GM21825 (cell line): Measurements from ENCODE around the gene HIVEP2.

Source experiments
- ATAC-seq: cut with Tn5 transposase; IDR thresholded peaks from one replicate; pipeline ENCODE4 v1.9.1; 2021; ENCODE audit warnings: mild to moderate bottlenecking, moderate library complexity; ENCODE audit not compliant: unreplicated experiment

Gene HIVEP2

GRCh38 chr6:142716097-142716496, 228.9 kb downstream of the HIVEP2 start:
- no peak for ATAC-seq

DNA sequence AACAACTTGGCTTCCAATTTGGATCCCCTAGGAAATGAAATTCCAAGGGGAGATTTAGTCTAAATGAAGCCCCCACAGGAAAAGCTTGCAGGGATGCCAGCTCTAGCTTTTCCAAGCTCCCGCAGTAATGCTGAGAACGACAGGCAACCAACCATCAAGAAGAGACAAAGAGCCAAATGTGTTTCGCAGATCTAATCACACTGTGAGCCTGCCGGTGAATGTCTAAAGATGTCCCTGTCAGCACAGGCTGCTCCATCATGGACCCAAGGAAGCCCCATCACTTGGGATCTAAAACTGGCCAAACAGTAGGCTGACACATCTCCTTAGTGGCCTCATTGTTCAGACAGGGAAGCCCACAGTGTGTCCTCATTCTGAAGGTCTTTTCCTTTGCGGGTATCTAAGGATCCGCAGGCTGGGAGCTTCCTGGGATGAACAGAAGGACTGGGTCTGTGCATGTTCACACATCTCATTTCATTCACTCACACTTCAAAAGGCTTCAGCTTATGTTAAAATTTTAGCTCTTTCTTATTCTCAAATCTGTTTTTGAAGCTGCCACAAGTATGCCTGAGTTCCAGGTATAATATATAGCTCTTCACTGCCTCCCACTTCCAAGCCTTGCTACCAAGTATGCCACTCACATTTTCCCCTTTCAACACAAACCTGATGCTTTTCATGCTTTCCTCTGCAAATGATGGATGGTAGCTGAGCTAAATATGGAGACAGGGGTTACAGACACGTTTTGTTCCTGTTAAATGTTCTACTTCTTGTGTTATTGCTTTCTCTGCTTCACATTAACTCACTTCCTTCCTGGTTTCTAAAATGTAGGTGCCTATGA, 229.8 kb downstream of the HIVEP2 start:
- ATAC-seq: no peak

DNA sequence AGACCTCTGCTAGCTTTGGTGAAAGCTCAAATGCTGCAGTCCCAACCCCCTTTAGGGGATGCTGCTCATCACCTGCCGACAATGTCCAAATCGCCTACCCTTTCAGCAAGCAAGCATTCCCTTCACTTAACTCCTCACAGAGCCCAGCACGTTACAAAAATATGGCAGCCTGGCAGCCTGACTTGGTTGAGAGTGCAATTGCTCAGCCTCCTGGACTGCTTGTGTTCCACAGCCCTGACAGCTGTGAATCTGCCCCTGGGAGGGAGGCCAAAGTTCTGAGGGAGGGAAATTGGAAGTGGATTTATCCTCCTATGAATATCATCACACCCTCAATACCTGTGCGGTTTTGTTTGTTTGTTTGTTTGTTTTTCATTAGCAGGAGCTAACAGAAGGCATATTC, 231.0 kb downstream of the HIVEP2 start:
- no peak for ATAC-seq

DNA sequence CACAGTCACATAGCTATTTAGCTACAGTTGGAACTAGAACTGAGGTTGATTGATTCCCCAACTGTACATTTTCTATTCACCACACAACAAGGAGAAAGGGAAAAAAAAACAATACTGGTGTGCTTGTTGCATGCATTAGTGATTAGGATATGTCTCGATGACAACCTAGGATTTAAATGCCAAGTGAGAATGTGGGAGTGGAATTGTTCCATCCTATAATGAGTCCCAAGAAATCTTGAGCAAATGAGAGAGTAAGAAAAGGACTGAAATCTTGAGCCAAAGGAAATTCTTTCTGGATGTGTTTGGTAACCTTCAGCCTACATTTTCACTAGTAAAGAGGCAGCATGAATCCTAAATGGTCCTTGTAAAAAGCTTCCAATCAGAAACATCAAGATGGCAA, 232.7 kb downstream of the HIVEP2 start:
- no peak for ATAC-seq

GRCh38 chr6:142708651-142709050, 236.3 kb downstream of the HIVEP2 start:
- no peak for ATAC-seq

- no peak for ATAC-seq
Measured at GRCh38 chr6:142707255-142707654, 237.7 kb downstream of the HIVEP2 start.

- no peak for ATAC-seq
Measured at GRCh38 chr6:142706210-142706609, 238.8 kb downstream of the HIVEP2 start.

DNA sequence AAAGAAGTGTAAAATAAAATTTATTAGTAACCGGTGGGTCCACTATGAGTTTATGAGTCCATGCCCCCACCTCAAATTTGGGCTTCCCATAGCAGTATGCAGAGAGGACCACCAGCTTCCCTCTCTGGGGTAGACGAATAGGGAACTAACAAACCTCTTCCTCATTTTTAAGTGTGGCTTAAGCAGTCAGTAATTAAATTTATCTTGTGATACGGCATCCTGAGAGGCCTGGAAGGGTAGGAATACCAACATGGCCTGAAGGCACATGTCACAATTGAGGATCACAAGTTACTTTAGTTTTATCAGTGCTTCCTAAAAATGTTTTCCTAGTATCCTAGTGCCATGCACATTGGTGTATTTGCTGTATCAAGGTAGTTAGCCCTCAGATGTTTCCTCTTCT, 239.9 kb downstream of the HIVEP2 start:
- no peak for ATAC-seq

DNA sequence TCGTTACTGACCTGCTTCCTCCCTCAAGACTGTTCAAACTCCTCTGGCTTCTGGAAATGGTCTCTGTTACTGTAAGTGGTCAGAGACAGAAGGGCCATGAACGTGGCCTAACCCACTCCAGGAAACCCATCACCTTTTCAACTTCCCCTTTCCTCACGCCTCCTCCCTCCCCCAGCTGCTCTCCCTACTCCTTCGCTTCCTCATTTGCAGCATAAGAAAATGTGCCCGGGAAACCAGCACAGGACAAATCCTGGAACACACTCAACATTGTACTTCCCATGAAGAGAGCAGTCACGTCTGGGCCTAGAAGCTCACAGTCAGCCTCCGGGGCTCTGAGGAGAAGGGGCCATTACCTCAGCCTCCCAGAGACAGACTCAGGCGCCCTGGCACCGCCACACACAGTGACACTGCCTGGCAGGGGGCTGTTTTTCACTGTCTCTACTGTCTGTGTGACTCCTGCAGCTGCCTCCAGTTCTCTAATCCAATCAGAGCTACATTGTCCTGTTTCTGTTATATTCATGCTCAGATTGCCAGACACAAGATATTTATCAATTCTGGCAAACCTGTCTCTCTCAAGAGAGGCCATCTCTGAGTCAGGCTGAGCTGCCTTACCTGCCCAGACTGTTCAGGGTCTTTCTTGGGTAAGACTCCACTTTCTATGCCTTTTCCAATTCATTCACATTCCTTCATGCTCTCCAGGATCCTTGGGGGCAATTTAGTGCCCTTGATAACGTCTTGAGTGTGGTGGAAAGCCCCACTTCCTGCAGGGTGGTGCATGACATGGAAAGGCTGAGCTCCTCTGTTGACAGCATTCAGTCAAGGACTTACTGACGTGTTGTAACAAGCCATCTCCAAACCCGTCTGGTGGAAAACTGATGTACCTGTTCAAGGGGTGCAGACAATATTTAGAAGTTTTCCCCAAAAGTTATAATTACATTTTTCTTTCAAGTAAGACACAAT, 242.2 kb downstream of the HIVEP2 start:
- no peak for ATAC-seq
